Fibroblast of skin of scalp (primary cell): ENCODE results near the gene SAMD8.
A peak's percentile ranks its signal among the peaks of the same experiment; 100 is the strongest.
"Not testable (repeated sequence)": the region's sequence is repeated elsewhere in the genome, so short reads cannot be mapped to it uniquely, and the experiment has no call there.

Experiments
- DNase-seq: peaks from one replicate; pipeline ENCODE4 v3.0.0-alpha.2; 2013

Gene SAMD8

DNA sequence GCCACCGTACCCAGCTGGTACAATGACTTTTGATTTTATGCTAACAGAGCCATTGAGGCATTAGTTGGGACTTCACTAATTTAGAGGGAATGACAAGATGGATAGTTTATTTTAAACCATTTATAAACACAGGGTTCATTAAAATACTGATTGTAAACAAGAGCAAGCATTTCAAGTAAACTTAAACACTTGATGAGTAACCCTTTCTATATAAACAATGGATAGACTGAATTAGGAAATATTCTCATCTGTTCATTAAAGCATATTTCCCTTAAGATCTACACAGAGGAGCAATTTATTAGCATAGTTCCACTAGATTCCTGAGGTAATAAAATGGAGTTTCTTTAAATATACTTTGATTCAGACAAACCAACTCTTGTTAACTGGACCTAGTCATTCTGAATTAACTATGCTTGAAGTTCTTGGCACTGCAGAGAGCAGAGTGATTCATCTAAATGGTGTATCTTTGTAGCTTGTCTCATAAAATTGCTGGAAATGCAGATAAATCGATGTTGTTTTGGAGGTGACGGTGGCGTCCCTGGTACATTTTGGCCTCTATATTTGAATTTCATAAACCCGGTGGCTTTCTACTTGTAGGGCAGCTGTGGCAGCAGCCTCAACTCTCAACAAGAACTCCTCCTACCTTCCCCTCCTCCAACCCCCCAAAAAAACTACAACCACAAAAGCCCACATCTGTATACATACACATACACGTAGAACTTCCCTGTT lies 83.7 kb downstream of the SAMD8 start:
- no peak for DNase-seq

DNA sequence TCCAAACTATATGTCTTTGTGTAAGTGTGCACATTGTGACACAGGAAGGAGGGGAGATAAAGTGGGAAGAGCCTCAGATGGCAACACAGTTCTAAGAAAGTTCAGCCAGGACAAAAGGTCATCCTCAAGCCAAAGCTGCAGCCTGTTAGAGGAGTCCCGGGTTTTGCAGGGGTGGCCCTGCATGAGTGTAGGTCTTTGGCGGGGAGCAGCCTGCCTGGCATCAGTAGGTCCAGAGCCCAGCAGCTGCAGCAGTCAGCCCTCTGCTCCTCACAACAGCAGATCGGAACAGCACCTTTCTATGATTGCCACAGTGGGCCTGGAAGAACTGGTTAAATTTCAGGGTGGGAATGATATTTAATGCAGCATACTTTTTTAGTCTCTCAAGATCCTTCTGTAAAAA lies 85.6 kb downstream of the SAMD8 start:
- no peak for DNase-seq

DNA sequence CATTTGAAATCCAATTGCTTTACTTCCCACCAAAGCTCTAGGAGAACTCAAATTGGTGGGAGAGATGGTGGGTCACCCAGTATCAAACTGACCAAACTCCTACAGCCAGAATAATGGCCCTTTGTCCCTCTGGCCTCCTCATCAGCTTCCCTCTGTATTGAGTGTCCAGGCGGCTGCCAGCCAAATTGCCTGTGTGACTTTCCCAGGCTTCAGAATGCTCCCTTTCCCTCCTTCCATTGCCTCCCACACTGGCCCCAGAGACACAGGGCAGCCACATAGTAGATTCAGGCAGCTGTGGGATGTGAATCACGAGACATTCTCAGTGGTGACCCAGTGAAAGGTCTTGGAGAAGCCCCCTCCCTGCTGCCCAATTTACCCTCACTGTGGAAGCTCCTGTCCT lies 86.5 kb downstream of the SAMD8 start:
- no peak for DNase-seq

DNA sequence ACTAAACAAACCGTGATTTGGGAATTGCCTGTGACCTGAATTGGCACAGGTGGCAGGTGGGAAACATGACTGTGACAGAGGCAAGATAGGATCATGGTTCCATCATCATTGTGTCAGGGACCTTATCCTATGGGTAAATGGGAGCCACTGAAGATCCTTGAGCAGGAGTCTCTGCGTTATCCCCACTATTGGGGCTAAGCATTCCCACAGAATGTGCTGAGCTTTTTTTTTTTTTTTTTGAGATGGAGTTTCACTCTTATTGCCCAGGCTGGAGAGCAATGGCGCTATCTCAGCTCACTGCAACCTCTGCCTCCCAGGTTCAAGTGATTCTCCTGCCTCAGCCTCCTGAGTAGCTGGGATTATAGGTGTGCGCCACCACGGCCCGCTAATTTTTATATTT lies 88.5 kb downstream of the SAMD8 start:
- not testable (repeated sequence) for DNase-seq

DNA sequence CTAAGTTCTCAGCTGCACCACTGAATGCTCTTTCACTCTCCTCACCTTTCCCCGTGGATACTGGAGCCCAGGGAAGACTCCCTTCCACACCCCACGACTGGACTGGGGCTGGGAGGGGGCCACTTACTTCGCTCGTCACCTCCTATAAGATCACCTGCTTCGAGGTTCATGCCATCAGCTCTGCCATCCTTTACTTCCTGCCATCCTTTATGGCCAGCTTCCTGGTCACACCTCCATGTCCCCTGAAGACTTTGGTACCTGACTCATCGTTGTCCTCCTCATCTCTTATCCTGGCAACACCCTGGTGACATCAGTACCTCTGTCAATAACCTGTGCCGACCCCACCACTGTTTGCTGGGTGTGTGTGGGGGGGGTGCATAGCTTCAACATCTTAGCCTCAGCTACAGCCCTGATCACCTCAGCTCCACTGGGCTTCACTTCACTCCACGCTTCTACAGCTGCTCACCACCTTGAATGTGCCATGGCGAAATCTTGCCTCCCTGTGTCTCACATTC lies 90.4 kb downstream of the SAMD8 start:
- DNase-seq, result no peak

DNA sequence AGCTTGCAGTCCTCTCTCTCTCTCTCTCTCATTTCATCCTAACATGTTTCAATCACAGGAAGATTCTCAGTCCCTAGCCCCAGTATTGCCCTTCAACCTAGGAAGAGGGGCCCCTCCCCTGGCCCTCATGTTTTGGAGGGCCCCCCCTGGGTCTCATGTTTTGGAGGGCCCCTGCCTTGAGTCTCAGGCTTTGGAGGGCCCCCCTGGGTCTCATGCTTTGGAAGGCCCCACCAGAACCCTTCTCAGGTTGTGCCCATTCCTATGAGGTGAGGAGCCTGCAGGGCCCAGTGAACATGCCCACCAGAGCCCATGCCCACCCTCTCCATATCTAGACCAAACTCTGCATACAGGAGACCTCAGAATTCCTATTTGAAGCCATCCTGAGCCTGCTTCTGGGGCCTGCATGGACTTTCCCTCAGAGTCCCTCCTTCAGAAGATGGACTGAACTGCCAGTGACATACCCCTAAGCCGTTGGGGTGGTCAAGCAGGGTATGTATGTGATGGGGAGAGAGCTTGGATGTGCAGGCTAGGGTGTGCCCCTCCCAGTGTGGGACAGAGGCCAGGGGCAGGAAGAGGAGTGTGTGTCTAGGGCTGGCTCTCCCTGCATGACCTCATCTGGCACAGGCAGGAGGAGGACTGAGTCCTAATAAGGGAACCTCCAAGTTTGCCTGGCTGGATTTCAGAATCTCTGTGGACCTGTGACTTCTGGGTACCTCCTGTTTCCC lies 91.0 kb downstream of the SAMD8 start:
- DNase-seq, result peak; percentile 86

DNA sequence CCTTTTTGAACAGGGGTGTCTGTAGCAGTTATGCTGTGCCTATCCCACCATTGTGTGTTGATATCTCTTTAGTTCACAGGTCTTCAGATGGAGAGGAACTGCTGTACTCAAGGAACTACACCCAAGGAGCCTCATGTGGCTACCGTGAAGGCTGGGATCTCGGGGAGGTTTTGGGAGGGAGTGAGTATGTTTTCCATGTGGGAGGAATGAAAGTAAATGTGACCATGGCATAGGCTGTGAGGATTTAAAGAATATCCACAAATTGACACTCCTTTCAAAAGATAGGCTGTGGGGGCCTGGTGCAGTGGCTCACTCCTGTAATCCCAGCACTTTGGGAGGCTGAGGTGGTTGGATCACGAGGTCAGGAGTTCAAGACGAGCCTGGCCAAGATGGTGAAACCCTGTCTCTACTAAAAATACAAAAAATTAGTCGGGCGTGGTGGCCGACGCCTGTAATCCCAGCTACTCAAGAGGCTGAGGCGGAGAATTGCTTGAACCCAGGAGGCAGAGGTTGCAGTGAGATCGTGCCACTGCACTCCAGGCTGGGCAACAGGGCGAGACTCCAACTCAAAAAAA lies 91.7 kb downstream of the SAMD8 start:
- DNase-seq, result not testable (repeated sequence)

DNA sequence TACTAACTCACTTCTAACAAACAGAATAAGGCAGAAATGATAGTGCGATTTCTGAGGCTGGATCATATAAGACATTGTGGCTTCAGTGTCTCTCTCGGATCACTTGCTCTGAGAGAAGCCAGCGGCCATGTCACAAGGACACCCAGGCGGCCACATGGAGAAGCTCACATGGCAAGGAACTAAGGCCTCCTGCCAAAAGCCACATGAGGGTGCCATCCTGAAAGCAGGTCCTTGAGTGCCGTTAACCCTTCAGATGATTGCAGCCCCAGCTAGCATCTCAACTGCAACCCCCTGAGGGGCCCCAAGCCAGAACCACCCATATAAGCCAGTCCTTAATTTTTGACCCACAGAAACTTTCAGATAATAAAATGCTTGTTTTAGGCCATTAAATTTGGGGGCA lies 92.3 kb downstream of the SAMD8 start:
- no peak for DNase-seq

DNA sequence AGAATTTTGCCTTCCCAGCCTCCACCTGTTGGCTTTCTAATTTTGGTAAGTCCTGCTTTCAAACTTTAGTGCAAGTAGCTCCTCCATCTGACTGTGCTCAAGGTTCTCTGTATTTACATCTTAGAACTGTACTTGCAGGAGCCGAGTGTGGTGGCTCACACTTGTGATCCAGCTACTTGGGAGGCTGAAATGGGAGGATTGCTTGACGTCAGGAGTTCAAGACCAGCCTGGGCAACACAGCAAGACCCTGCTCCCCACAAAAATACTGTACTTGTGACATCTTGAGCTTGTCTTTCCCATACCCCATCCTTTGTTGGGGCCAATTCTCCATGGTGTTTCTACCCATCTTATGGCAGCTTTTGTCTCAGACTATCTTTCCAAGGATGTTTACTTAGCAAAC lies 94.5 kb downstream of the SAMD8 start:
- DNase-seq, result no peak

DNA sequence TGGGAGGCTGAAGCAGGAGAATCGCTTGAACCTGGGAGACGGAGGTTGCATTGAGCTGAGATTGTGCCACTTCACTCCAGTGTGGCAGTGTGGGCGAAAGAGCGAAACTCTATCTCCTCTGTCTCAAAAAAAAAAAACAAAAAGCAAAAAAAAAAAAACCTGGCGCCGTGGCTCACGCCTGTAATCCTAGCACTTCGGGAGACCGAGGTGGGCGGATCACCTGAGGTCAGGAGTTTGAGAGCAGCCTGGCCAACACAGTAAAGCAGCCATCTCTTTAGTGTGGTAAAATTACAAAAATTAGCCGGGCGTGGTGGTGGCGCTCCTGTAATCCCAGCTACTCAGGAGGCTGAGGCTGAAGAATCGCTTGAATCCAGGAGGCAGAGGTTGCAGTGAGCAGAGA lies 95.2 kb downstream of the SAMD8 start:
- not testable (repeated sequence) for DNase-seq

DNA sequence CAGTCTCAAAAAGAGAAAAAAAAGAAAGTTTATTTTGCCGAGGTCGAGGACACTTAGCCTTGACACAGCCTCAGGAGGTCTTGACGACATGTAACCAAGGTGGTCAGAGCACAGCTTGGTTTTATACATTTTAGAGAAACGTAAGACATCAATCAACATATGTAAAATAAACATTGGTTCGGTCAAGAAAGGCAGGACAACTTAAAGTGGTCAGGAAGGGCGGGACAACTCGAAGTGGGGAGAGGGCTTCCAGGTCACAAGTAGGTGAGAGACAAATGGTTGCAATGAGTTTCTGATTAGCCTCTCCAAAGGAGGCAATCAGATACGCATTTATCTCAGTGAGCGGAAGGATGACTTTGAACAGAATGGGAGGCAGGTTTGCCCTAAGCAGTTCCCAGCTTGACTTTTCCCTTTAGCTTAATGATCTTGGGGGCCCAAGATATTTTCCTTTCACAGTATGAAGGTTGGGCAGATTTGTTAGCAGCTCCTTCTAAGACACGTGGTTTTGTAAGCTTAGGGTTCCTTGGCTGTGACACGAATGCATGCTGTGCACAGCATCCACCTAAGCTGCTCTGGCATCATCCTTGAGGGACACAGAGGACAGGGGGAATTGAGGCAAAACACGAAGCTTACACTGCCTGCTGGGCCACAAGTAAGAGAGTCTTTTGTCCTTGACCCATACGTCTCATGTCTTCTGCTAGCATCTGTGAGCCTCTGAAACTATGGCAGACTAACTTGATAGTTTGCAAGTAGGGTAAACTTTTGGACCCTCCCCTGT lies 95.8 kb downstream of the SAMD8 start:
- no peak for DNase-seq

DNA sequence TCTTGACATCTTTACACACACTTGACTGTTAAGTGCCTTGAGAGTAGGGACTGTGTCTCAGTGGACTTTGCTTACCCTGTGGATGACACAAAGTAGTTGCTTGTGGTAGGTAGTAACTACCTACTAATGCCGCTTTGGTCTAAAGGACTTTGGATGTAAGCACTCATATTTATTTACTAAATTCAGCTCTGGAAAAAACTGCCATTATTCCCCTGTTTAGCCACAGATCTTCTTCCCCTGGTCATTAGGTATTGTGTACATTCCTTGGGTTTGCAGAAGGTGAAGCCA lies 96.3 kb downstream of the SAMD8 start:
- no peak for DNase-seq

DNA sequence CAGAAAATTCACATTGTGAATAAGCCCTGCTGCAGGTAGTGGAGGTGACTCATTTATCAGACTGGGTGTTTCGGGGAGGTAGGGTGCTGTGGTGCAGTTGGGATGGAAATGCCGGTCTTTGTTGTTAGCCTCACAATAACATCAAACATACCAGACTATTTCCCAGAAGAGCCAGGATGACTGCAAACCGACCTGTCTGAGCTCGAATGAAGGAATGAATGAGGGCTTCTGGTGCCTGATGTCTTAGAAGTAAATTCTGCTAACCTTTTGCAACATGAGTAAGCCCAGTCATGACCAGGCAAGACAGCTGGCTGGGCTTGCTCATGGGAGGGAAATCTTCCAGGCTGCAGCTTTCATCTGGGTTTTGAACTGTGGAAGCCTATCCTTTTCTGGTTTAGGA lies 96.7 kb downstream of the SAMD8 start:
- peak; percentile 40 for DNase-seq

DNA sequence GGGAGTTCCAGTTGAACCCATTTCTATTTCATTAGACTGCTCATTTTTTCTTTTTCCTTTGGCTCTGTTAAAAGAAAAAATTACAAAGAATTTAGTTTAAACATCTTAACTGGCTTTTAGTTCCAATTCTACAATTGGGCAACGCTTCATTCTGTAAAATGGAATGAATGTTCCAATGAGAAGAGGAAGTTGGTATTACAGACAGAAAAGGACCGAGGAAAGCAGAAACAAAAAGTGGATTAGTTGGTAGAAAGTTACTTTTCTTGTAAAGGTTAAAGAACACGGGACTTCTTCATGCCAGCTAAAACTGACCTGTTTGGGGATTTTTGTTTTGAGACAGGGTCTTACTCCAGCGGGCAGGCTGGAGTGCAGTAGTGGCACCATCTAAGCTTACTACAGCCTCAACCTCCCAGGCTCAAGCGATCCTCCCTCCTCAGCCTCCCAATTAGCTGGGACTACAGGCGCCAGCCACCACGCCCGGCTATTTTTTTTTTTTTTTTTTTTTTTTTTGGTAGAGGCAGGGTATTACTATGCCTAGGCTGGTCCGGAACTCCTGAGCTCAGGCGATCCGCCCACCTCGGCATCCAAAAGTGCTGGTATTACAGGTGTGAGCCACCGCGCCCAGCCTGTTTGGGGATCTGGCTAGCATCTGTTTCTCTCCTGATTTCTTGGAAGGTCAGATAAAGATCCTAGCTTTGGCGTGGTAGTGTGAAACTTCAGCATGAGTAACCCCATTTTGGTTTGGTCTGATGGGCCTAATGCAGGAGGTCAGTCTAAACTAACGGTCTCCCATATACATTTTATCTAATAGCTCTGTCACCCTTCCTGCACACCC lies 97.8 kb downstream of the SAMD8 start:
- DNase-seq, result no peak

DNA sequence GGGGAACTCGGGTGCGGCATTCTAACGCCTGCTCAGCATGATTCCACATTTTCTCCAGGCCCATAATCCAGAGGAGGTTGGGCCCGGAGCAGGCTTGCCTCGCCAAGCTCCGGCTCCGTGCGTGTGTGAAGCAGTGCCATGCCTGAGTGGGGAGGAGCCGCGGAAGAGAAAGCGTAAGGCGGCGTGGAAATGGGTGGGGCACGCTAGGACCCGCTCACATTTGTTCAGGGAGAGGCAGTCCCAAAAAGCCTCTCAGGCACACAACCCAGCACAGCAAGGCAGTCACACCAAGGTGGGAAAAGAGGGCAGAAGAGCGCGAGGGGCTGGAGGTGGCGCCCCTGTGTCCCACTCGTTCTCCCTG lies 98.4 kb downstream of the SAMD8 start:
- peak; percentile 86 for DNase-seq

DNA sequence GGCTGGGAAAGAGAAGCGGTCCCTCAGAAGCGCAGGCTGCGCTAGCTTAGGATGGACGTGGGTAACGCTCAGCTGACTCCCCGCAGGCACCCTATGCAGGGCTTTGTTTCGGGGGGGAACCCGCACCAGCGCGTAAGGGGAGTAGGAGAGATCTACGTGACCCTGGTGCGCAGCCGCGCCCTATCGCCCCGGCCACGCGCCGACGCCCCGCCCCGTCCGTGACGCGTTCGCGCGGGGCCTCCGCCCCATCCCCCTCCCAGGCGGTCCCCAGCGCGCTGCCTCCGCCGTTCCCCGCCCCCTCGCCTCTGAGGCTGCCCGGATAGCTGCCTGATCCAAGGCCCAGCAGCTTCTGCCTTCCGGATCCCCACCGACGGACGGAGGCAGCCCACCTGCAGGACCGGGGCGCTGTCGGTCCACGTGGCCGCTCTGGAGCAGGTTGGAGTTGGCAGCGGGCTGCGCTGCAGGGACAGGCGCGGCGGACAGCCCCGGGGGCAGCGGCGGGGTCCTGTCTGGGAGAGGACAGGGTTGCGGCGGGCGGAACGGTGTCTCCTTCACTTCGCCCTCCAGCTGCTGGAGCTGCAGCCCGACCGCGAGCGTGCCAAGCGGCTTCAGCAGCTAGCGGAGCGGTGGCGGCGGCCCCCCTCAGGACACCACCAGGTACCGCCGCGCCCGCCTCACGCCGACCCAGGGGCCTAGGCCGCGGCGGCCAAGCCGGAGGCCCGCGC lies 99.0 kb downstream of the SAMD8 start, which contains the start of gene VDAC2:
TSS of gene VDAC2 (plus strand) at position 515 of the 725 bp plus-strand sequence. CDS start 363 bp downstream, outside the sequence.
- DNase-seq, result peak; percentile 92

DNA sequence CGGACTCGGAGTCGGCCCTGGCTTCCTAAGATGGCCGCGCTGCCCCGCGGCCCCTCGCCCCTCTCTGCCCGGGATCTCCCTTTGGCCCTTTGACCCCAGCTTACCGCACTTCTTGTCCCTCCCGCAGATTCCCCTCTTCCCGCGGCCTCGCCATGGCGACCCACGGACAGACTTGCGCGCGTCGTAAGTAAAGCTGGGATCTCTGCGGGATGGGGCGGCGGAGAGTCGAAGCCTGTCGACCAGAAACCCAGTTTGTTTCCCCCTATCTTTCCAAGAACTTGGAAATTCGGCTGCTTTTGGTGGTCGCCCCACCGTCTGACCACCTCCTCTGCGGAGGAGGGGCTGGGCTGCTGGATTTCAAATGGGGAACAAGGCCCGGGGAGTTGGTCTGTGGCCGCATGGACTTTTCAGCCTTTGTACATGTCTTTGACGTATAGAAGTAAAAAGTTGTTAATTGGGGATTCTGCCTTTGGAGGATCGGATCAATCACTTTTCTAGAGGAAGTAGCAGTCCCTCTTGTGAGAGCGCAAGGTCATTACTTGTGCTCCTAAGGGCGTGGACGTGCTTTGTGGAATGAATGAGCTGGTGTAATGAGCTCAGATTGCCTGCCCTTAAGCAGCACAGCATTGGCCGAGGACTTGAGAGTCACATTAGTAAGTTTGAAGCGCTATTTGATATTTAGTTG lies 99.7 kb downstream of the SAMD8 start:
- DNase-seq, result peak; percentile 58

DNA sequence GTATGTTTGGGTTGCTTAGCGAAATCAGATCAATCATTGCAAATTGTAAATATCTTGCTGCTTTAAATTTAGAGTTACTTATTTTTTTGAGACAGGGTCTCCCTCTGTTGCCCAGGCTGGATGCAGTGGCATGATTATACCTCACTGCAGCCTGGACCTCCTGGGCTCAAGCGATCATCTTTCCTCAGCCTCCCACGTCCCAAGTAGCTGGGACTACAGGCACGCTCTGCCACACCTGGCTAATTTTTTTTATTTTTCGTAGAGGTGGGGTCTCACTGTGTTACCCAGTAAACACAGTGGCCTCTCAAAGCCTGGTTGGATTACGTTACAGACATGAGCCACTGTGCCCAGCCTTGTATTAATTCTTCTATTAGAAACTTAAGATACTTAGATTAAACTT lies 100.9 kb downstream of the SAMD8 start:
- DNase-seq, result no peak

DNA sequence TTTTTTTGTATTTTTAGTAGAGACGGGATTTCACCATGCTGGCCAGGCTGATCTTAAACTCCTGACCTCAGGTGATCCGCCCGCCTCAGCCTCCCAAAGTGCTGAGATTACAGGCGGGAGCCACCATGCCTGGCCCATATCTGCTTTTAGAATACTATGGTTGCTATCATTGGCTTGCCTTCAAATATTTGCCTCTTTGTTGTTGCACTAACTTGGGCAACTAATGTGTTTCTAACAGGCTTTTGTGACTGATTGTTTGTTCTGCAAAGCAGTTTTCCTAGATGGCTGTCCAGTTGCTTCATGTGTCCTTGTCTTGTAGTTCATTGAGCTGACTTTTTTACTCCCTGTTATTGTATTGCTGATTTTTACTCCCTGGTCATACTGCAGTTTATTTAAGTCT lies 108.8 kb downstream of the SAMD8 start:
- no peak for DNase-seq

DNA sequence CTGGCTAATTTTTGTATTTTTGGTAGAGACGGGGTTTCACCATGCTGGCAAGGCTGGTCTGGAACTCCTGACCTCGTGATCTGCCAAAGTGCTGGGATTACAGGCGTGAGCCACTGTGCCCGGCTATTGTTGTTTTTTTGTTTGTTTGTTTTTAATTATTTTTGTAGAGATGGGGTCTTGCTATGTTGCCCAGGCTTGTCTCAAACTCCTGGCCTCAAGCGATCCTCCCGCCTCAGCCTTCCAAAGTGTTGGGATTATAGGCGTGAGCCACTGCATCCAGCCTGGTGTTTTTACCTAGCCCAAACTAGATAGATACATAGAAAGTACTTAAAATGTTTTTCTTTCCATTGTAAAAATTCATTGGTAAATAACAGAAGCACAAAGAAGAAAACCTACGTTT lies 110.0 kb downstream of the SAMD8 start:
- not testable (repeated sequence) for DNase-seq

DNA sequence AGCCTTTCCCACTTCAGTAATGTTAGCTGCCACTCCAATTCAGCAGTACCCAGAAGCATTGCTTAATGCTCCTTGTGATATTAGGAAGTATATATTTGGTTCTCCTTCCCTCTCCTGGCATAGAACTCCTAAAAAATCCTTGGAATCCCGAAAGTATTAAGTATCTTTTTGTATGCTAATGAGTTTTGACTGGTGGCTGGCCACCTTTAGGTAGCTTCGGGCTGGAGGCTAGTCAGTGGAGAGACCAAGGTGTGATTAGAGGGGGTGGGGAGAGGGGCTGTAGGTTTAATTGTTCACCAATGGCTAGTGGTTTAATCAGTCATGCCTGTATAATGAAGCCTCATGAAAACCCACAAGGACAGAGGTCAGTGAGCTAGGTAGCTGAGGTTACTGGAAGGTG lies 112.1 kb downstream of the SAMD8 start:
- no peak for DNase-seq
